Measurements from ENCODE around the gene CECR2.

- TF ChIP-seq POLR2AphosphoS5 (IDR thresholded peaks at IDR 0.05; ENCODE audit: low read depth, low read length) (no peak), TAF1 (IDR thresholded peaks at IDR 0.05; ENCODE audit: borderline replicate concordance, insufficient read depth, low read length) (no peak)
Observed at GRCh38 chr22:17486719-17487118, 117.5 kb downstream of the CECR2 start.

Data from PFSK-1 (cell line).